Upper lobe of left lung (tissue), 4 donors: ENCODE data around the gene TEDDM1.

Experiments
- CTCF ChIP-seq, 6 experiments: fragments of 450-650 bp in 4 of 6; fragments of 200-600 bp in 2 of 6; sonication (generic) in 2 of 6; IDR thresholded peaks; one replicate each; pipeline ENCODE4 v1.5.1; 2016 to 2019; ENCODE audit warnings: antibody characterized with exemption in 6 of 6
- POLR2AphosphoS5 ChIP-seq, 2 donors: sonication (generic); formaldehyde crosslinking; IDR thresholded peaks; one replicate each; pipeline ENCODE4 v1.5.1; 2017; ENCODE audit warnings: antibody characterized with exemption in 2 of 2

DNA sequence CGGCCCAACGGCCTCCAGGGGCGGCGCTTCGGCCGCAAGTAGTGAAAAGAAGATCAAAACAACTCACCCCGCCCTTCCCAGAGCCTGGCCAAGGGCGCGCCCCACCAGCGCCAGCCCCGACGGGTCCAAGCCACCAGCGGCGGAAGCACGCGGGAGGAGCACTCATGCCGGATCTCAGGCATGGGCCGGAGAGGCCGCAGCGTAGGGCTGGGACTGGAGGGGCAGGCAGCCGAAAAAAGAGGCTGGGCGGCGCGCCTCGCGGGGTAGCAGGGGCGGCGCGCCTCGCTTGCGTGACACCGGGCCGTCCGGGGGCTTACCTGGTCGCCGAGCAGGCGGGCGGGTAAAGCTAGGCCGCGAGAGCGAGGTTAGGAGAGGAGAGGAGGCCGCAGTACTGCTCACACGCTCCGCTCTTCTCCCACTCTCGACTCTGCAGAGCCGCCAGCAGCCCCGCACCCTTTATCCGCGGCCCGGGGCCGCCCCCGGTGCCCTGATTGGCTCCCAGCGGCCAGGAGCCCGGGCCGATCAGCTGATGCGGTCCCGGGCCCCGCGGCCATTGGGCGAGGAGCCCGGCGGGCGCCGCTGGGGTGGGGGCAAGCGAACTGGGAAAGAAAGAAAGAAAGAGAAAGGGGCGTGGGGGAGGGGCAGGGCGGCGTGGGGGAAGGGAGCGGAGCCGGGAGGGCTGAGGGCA lies 9.0 kb downstream of the TEDDM1 start, which contains the start of gene GLUL:
- peak in 4 of 6 experiments; percentile 4 to 72 (median 27) for TF ChIP-seq CTCF (IDR thresholded peaks at IDR 0.05)
- TF ChIP-seq POLR2AphosphoS5 (IDR thresholded peaks at IDR 0.05): peak; percentile 95 to 99
